HepG2 (cell line): ENCODE results near the gene MAPK4.

Source experiments
- BRF2 ChIP-seq: sonication (generic); formaldehyde crosslinking; IDR thresholded peaks from 2 replicates; pipeline ENCODE4 v1.8.1; 2022; ENCODE audit warnings: mild to moderate bottlenecking, missing genetic modification reagents
- DNMT1 ChIP-seq: sonication (generic); formaldehyde crosslinking; IDR thresholded peaks from 2 replicates; pipeline ENCODE4 v1.5.1; 2020; ENCODE audit warnings: mild to moderate bottlenecking, missing genetic modification reagents
- E2F1 ChIP-seq: sonication (generic); formaldehyde crosslinking; IDR thresholded peaks from 2 replicates; pipeline ENCODE4 v1.5.0; 2020; ENCODE audit warnings: missing genetic modification reagents
- HMGXB3 ChIP-seq: sonication (generic); formaldehyde crosslinking; IDR thresholded peaks from 2 replicates; pipeline ENCODE4 v1.4.0; 2020; ENCODE audit warnings: missing genetic modification reagents, borderline replicate concordance
- MXI1 ChIP-seq: IDR thresholded peaks from 3 replicates; pipeline ENCODE4 v1.6.1; 2012; ENCODE audit warnings: low read depth, low read length, inconsistent platforms, borderline replicate concordance
- ZNF83 ChIP-seq: sonication (generic); formaldehyde crosslinking; IDR thresholded peaks from 2 replicates; pipeline ENCODE4 v1.4.0; 2020; ENCODE audit warnings: missing genetic modification reagents, mild to moderate bottlenecking, borderline replicate concordance

GRCh38 chr18:50775726-50776125 lies 215.8 kb downstream of the MAPK4 start:
- TF ChIP-seq E2F1 = no peak
- TF ChIP-seq HMGXB3 (CRISPR knock-in tag) = no peak
- TF ChIP-seq ZNF83 (CRISPR knock-in tag) = no peak
- TF ChIP-seq BRF2 (CRISPR knock-in tag) = no peak
- no peak for TF ChIP-seq DNMT1 (CRISPR knock-in tag)
- TF ChIP-seq MXI1 = no peak
